Stimulated activated CD4-positive, alpha-beta T cell treated with anti-CD3 and anti-CD28 coated beads, Interleukin-4, amount 100 ng/mL, for 48 hours (primary cell): ENCODE measurements around the gene DHX16.
"Not testable (repeated sequence)": the region's sequence is repeated elsewhere in the genome, so short reads cannot be mapped to it uniquely, and the experiment has no call there.

Experiments used
- DNase-seq, 2 donors: peaks; one replicate each; pipeline ENCODE4 v3.0.0-alpha.2; 2020; ENCODE audit warnings: low read depth in 2 of 2

DHX16 gene

GRCh38 chr6:30672445-30673253, at the start of gene DHX16:
Gene DHX16 (minus strand): TSS chr6:30673006. CDS start chr6:30672841, 165 bp downstream.
- peak; percentile 82 to 91 for DNase-seq

- not testable (repeated sequence) for DNase-seq
Measured at GRCh38 chr6:30722025-30722279, 49.1 kb upstream of the DHX16 start.

GRCh38 chr6:30721198-30722024, 48.6 kb upstream of the DHX16 start:
- peak; percentile 96 to 97 for DNase-seq

DNA sequence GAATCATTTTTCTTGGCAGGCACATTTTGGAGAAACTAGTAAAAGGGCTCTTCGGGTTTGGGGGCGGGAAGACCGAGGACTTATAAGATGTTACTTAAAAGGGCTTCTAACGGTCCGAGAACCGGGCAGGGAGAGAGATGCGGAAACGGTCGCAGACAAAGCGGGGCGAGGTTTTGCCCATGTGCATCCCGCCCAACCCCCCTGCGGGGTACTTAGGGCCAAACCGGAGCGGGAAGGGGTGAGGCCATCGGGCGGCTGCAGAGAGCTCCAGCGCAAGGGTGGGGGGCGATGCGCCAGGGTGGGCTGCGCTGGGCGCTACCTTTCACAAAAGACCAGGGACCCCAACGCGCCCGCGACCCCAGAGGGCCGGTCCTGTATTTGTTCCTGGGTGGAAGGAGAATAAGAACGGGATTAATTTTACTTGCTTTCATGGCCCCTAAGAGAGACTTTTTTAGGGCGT, 48.0 kb upstream of the DHX16 start:
- peak in 1 of 2 donors; percentile 56 for DNase-seq

- DNase-seq = peak; percentile 93 to 94
Measured at GRCh38 chr6:30719791-30720737, 47.3 kb upstream of the DHX16 start, which contains the start of gene TUBB. Gene TUBB (plus strand): TSS chr6:30720352. CDS start chr6:30720507, 155 bp downstream.

DNA sequence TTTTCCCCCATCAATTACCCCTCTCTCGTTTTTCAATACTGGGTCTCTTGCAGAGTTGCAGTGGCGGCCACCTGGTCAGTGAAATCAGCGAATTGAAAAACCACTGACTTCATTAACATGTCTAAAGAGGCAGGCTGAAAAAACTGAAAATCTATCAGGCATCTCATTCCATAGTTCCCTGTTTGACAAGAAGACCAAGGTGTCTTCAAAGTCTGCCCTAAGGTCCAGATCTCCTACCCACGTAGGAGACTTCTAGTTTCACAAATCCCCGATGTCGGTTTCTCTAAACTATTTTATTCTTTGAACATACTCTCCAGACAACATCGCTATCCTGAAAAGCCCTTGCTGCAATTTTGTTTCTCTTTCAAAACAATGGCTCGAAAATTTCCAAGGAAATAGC, 46.5 kb upstream of the DHX16 start:
- DNase-seq = no peak

DNA sequence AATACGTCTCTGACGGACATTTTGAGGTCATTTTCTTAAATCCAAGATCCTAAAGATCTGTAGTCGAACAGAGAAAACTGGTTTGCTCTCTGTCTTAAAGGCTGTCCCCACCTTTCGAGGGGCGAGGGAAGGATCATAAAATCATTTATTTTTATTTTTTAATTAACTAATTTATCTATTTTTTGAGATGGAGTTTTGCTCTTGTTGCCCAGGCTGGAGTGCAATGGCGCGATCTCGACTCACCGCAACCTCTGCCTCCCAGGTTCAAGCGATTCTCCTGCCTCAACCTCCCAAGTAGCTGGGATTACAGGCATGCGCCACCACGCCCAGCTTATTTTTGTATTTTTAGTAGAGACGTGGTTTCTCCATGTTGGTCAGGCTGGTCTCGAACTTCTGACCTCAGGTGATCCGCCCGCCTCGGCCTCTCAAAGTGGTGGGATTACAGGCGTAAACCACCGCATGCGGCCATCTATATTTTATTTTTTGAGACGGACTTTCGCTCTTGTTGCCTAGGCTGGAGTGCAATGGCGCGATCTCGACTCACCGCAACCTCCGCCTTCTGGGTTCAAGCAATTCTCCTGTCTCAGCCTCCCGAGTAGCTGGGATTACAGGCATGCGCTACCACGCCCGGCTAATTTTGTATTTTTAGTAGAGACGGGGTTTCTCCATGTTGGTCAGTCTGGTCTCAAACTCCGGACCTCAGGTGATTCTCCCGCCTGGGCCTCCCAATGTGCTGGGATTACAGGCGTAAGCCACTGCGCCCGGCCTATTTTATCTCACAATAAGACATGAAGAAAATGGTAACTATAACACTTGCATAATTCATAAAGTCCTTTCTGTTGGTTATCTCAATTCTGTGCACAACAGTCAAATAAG, 45.3 kb upstream of the DHX16 start:
- not testable (repeated sequence) for DNase-seq

GRCh38 chr6:30717129-30717844, 44.5 kb upstream of the DHX16 start, which contains the start of gene MDC1:
Gene MDC1 (minus strand): TSS chr6:30717281. CDS start chr6:30715175, 2,106 bp downstream.
- DNase-seq = peak; percentile 96 to 99

DNA sequence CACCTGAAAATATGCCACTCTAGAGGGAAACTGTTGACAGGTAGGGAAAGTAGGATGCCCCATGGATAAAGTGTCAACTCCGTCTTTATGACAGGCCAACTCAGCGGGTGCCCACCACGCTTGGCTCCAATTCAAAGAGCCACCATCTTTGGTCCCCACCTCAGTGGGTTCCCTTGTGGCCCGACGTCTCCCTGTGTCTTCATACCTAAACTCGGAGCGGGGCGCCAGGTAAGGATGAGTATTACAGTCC, 44.0 kb upstream of the DHX16 start:
- no peak for DNase-seq

DNA sequence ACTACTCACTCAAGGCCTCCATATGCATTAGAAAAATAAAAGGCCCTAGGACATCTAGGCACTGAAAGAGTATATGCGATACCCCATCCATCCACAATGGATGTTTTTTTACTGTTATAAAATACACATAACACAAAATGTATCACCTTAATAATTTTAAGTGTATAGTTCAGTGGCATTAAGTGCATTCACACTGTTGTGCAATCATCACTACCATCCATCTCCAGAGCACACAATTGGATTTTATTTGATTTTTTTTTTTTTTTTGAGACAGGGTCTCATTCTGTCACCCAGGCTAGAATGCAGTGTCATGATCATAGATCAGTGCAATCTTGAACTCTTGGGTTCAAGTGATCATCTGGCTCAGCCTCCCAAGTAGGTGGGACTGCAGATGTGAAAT, 41.5 kb upstream of the DHX16 start:
- DNase-seq = no peak

- DNase-seq = no peak
Measured at GRCh38 chr6:30712441-30712945, 39.7 kb upstream of the DHX16 start.

- DNase-seq = no peak
Measured at GRCh38 chr6:30711758-30712380, 39.1 kb upstream of the DHX16 start.

DNA sequence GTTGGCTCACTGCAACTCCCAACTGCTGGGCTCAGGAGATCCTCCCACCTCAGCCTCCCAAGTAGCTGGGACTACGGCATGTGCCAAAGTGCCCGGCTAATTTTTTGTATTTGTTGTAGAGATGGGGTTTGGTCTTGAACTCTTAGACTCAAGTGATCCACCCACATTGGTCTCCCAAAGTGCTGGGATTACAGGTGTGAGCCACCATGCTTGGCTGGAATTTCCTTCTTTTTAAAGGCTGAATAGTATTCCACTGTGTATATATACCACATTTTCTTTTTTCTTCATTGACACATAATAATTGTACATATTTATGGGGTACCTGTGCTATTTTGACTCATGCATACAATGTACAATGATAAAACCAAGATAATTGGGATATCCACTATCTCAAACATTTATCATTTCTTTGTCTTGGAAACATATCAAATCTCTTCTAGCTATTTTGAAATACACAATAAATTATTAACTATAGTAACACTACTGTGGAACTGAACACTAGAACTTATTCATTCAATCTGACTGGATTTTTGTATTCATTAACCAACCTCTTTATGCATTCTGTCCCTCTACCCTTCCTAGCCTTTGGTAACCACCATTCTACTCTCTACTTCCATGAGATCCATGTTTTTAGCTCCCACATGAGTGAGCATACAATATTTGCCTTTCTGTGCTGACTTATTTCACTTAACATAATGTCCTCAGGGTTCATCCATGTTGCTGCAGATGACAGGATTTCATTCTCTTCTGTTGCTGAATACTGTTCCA, 36.5 kb upstream of the DHX16 start:
- DNase-seq = no peak

DNA sequence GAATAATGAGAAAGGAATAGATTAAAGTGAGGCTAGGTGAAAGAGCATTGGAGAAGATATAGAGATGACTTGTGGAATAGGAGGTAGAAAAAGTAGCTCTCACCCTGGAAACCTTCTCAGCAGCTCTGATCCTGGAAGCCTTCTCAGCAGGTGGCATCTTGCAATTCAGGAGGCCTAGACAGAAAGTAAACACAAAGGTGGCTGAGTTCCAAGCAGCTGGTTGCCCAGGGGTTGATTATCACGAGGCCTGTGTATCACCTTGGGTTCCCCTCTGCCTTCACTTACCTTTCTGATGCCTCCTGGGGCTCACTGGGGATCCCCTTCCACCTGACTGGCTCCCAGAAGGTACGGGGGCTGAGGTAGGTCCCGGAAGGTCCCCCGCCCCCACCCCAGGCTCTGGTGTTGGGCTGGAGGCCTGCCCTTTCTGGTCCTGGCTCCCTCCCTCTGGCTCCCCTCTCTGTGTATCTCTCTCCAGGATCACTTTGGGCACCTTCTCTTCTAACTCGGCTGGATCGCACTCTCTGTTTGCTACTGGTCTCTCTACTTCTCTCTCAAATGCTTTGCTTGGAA, 34.6 kb upstream of the DHX16 start:
- no peak for DNase-seq

DNA sequence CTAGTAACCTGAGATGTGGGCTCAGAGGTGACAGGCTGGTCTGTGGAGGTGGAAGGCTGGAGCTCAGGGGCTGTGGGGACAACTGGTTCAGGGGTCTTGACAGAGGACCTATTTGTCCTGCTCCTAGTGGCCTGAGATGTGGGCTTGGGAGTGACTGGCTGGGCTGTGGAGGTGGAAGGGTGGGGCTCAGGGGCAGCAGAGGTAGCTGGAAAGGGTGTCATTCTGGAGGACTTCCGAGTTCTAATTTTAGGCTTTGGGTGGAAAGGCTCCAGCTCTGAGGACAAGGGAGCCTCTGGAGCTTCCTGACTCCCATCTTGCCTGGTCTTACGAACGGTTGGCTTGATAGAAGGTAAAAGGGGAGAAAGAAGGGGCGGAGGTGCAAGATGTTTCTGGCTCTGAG, 32.8 kb upstream of the DHX16 start:
- no peak for DNase-seq

- DNase-seq = no peak
Measured at GRCh38 chr6:30703821-30704220, 31.0 kb upstream of the DHX16 start.

DNA sequence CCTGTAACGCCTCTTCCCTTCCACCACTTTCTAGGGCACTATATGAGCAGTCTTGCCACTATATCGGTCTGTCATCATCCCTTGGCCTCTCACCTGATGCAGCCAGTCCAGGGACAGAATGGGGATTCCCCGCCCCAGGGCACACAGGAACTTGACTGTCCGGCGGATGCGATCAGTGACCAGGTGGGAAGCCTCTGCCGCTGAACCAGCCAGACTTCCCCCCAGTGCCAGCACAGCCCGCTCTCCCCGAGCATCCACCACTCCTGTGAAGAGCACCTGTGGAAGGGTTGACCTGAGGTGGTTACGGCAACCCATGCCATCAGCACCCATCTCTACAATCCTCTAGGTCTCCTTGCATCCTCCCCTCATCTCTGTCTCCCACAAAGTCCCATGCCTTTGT, 30.2 kb upstream of the DHX16 start:
- no peak for DNase-seq

DNA sequence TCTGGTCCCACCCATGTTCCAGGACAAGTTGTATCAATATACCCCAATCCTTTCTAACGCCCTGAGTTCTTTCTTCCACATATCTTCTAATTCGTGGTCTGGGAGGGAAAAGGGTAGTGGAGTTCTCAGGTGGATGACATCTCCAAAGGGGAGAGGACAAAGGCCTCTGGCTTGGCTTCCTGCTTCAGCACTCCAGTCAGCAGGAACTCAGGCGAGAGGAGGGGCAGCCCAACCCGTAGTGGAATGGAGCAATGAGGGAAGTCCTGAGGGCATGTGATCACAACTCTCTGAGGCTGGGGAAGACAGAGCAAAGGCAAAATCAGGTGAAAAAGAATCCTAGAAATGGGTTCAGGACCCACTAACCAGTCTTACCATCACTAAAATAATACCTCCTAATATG, 27.5 kb upstream of the DHX16 start:
- DNase-seq = no peak

DNA sequence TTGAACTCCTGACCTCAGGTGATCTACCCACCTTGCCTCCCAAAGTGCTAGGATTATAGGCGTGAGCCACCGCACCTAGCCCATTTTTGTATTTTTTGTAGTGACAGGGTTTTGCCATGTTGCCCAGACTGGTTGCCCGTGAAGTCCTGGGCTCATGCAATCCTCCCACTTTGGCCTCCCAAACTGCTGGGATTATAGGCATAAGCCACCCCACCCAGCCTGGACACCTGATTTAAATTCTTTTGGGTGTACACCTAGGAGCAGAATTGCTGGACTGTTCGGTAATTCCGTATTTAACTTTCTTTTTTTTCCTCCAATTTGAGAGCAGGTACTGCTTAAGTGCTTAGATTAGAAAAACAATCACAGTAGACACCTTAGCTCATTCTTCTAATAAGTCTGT, 23.6 kb upstream of the DHX16 start:
- no peak for DNase-seq
